ENCODE measurements around the gene TXLNG. TPM values are rescaled to one million over a fixed set of nuclear protein-coding genes. Genes with fewer than 3 reads are reported as not detected.

TXLNG gene
- total RNA-seq, 1 donor from 2014 or later: 13.9 TPM

DNA sequence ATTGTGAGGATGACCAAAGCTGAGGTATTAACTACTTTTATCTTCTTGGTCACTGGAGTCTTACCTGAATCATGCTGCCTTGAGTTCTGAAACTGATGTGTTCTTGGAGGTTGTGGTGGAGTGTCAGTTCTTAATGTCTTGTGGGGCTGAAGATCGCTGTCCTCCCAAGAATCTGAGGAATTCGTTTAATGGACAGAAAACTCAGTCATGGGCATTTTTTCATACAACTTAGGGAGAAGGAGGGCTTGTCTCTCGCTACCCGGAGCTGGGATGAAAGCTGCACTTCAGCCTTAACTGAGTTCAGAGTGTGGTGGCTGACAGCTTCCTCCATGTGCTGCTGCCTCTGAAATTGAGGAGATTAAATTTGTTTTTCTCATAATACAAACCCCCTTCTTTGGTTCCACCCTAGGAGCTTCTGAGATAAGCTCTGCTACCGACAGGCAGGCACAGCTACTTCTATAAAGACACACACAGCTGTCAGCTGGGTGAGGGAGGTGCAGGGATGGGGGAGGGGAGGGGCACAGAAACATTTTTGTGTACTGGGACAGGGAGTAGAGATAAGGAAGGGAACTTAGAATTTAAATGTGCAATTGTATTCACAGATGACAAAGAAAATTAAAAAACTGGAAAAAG, 53.1 kb downstream of the TXLNG start:
- Mint-ChIP-seq H3K27me3 (ENCODE audit: unreplicated experiment) (no peaks in the 10 kb centered on the region), H3K4me3 (ENCODE audit: unreplicated experiment) (no peak overlapping the region), H3K36me3 (ENCODE audit: unreplicated experiment) (peaks cover 34% of the 10 kb centered on the region), H3K9me3 (ENCODE audit: unreplicated experiment) (no peaks in the 10 kb centered on the region), H3K27ac (ENCODE audit: unreplicated experiment) (peak overlapping the region; percentile 89), H3K4me1 (ENCODE audit: unreplicated experiment) (peaks cover 55% of the 10 kb centered on the region)
- no peak for DNase-seq (ENCODE audit: extremely low spot score, unreplicated experiment)
- TF ChIP-seq, protein P1, sequence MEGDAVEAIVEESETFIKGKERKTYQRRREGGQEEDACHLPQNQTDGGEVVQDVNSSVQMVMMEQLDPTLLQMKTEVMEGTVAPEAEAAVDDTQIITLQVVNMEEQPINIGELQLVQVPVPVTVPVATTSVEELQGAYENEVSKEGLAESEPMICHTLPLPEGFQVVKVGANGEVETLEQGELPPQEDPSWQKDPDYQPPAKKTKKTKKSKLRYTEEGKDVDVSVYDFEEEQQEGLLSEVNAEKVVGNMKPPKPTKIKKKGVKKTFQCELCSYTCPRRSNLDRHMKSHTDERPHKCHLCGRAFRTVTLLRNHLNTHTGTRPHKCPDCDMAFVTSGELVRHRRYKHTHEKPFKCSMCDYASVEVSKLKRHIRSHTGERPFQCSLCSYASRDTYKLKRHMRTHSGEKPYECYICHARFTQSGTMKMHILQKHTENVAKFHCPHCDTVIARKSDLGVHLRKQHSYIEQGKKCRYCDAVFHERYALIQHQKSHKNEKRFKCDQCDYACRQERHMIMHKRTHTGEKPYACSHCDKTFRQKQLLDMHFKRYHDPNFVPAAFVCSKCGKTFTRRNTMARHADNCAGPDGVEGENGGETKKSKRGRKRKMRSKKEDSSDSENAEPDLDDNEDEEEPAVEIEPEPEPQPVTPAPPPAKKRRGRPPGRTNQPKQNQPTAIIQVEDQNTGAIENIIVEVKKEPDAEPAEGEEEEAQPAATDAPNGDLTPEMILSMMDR (IDR thresholded peaks at IDR 0.05): no peak

DNA sequence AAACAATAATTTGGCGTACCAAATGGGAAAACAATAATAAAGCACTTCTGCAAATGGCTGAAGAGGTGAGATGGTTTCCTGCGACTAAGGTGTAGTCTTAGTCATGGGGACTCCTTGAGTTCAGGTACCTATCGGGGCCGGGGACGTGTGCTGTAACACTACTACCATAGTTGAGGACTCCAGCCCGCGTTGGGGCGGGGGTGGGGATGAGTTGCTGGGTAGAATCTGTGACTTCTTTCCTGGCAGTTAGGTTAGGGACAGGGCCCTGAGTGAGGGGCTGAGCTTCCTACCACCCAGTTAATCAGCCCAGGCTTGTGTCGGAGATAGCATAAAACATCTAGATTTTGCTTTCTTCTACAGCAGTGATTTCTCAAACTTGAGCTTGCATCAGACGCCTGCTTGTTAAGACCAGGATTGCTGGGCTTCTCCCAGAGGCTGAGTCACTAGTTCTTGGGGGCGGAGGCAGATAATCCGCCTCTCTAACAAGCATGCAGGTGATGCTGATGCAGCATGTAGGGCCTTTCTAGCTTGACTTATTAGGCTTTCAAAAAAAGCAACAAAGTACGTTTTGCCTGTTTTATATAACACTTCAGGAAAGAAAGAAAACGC, 53.7 kb downstream of the TXLNG start:
- Mint-ChIP-seq H3K9me3 (ENCODE audit: unreplicated experiment) (no peaks in the 10 kb centered on the region), H3K27ac (ENCODE audit: unreplicated experiment) (peak overlapping the region; percentile 89), H3K27me3 (ENCODE audit: unreplicated experiment) (no peaks in the 10 kb centered on the region), H3K4me3 (ENCODE audit: unreplicated experiment) (no peak overlapping the region), H3K4me1 (ENCODE audit: unreplicated experiment) (peaks cover 49% of the 10 kb centered on the region), H3K36me3 (ENCODE audit: unreplicated experiment) (peaks cover 38% of the 10 kb centered on the region)
- no peak for DNase-seq (ENCODE audit: extremely low spot score, unreplicated experiment)
- TF ChIP-seq, protein P1 (IDR thresholded peaks at IDR 0.05): no peak

DNA sequence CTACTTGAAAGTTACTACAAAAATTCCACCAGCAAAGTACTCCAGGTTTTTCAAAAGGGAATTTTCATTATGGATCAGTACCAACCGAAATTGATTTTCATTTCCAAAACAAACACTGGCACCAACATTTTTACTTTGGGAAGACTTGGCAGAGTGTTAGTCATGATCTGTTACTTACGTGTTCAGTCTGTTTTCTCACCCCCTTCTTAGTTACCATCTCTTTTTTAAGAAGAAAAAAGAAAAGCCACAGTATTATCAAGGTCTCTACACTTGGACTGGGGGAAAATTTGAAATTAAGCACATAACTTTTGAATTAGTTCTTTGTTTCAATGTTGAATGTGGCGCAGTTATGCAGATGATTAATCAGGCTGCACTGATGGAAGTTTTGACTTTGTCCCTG, 56.4 kb downstream of the TXLNG start:
- H3K27ac Mint-ChIP-seq (ENCODE audit: unreplicated experiment): no peak overlapping the region
- TF ChIP-seq, protein P1 (IDR thresholded peaks at IDR 0.05): no peak
- H3K9me3 Mint-ChIP-seq (ENCODE audit: unreplicated experiment): no peaks in the 10 kb centered on the region
- no peak for DNase-seq (ENCODE audit: extremely low spot score, unreplicated experiment)
- H3K27me3 Mint-ChIP-seq (ENCODE audit: unreplicated experiment): no peaks in the 10 kb centered on the region
- peaks cover 49% of the 10 kb centered on the region for H3K36me3 Mint-ChIP-seq (ENCODE audit: unreplicated experiment)
- H3K4me1 Mint-ChIP-seq (ENCODE audit: unreplicated experiment): peaks cover 26% of the 10 kb centered on the region
- no peak overlapping the region for H3K4me3 Mint-ChIP-seq (ENCODE audit: unreplicated experiment)

DNA sequence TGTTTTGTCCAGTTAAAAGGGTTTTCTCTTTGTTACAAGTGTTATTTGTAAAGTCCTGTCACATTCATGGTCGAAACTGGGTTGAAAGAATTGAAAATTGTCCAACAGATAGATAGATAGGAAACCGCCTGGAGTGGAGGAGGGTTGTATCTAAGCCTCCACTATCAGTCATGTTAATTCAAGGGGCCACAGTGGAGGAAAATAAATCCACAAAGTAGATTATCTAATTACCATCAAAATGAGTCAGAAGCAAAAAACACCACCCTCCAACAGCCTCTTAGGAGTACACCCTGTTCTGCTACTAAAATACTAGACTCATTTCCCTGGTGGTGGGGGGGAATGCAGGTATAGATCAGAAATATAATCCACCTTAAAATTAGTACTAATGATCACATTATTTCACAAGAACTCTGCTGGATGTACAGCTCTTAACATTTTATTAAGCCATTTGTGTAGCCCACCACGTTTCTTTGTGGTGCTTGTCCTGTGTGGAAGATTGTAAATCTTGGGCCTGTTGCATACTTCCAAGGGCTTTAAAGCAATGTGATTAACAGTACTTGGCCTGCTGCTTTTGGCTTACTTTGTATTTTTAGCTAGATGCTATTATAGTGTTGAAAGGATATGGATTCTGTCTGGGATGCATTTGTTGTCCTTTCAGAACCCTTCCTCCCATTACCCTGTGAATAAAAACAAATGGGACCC, 57.1 kb downstream of the TXLNG start:
- DNase-seq (ENCODE audit: extremely low spot score, unreplicated experiment): no peak
- H3K27ac Mint-ChIP-seq (ENCODE audit: unreplicated experiment): no peak overlapping the region

More for the DNA sequence above, 57.1 kb downstream of the TXLNG start:
- Mint-ChIP-seq H3K4me3 (ENCODE audit: unreplicated experiment) (no peak overlapping the region), H3K36me3 (ENCODE audit: unreplicated experiment) (peaks cover 56% of the 10 kb centered on the region), H3K27me3 (ENCODE audit: unreplicated experiment) (no peaks in the 10 kb centered on the region), H3K9me3 (ENCODE audit: unreplicated experiment) (no peaks in the 10 kb centered on the region), H3K4me1 (ENCODE audit: unreplicated experiment) (peaks cover 19% of the 10 kb centered on the region)
- TF ChIP-seq, protein P1 (IDR thresholded peaks at IDR 0.05): no peak
